Measurements from ENCODE around the gene PLK3.

GRCh38 chr1:44808063-44808937 is 8.1 kb downstream of the PLK3 start, which contains the start of gene BTBD19:
- TF ChIP-seq CTCF (conservative IDR thresholded peaks at IDR 0.05) (no peak), ZFX (IDR thresholded peaks at IDR 0.05) (no peak)
